GM18526 (cell line): ENCODE results near the gene OPRL1.

Source experiments
- POLR2A ChIP-seq: IDR thresholded peaks from 3 replicates; pipeline ENCODE4 v1.6.1; 2011; ENCODE audit not compliant: insufficient read length; ENCODE audit errors: extremely low read depth

Gene OPRL1

GRCh38 chr20:64119681-64120341 lies 39.9 kb downstream of the OPRL1 start:
- TF ChIP-seq POLR2A = no peak

GRCh38 chr20:64121586-64121985 lies 41.7 kb downstream of the OPRL1 start:
- TF ChIP-seq POLR2A = no peak

- TF ChIP-seq POLR2A = no peak
Measured at GRCh38 chr20:64129146-64129782, 49.4 kb downstream of the OPRL1 start.

GRCh38 chr20:64130271-64130670 lies 50.4 kb downstream of the OPRL1 start:
- TF ChIP-seq POLR2A = no peak

- TF ChIP-seq POLR2A = no peak
Measured at GRCh38 chr20:64130876-64131275, 51.0 kb downstream of the OPRL1 start.

- no peak for TF ChIP-seq POLR2A
Measured at GRCh38 chr20:64131406-64131805, 51.5 kb downstream of the OPRL1 start.

- no peak for TF ChIP-seq POLR2A
Measured at GRCh38 chr20:64133951-64134407, 54.1 kb downstream of the OPRL1 start.

GRCh38 chr20:64136004-64136710 lies 56.3 kb downstream of the OPRL1 start:
- no peak for TF ChIP-seq POLR2A

GRCh38 chr20:64137598-64138031 lies 57.7 kb downstream of the OPRL1 start:
- TF ChIP-seq POLR2A = no peak

- no peak for TF ChIP-seq POLR2A
Measured at GRCh38 chr20:64138276-64138815, 58.5 kb downstream of the OPRL1 start.

- TF ChIP-seq POLR2A = no peak
Measured at GRCh38 chr20:64139199-64140060, 59.5 kb downstream of the OPRL1 start.

- TF ChIP-seq POLR2A = no peak
Measured at GRCh38 chr20:64140061-64140931, 60.4 kb downstream of the OPRL1 start.

GRCh38 chr20:64140956-64141355 lies 61.1 kb downstream of the OPRL1 start:
- no peak for TF ChIP-seq POLR2A

- TF ChIP-seq POLR2A = no peak
Measured at GRCh38 chr20:64142590-64142989, 62.7 kb downstream of the OPRL1 start.

GRCh38 chr20:64143018-64143801 lies 63.3 kb downstream of the OPRL1 start:
- TF ChIP-seq POLR2A = no peak
